IMR-90 (cell line): ENCODE results near the gene STAC3. TPM values are rescaled to one million over a fixed set of nuclear protein-coding genes. Genes with fewer than 3 reads are reported as not detected.

Source experiments
- ATAC-seq: fragments of 200-7000 bp; cut with Tn5 transposase; 2 replicates; pipeline ENCODE4 v1.9.1; 2020; ENCODE audit warnings: low read depth, mild to moderate bottlenecking, moderate library complexity
- BruUV-seq: library from RNA; stranded (reverse); fragments of 400-500 nt; replicated peaks from 2 replicates; lab custom pipeline; 2021; lab: Mats Ljungman, UMichigan
- CTCF ChIA-PET: fragments of 300-600 bp; formaldehyde crosslinking; extraction: SDS; loops from one replicate; lab custom pipeline; 2021; ENCODE audit warnings: antibody characterized with exemption; lab: Yijun Ruan, JAX
- POLR2A ChIA-PET: fragments of 300-600 bp; sonication (Branson Sonifier 250); formaldehyde crosslinking; loops from one replicate; lab custom pipeline; 2022; ENCODE audit warnings: antibody characterized with exemption; ENCODE audit not compliant: unreplicated experiment; lab: Charles Lee
- DNase-seq: peaks from one replicate; pipeline ENCODE4 v3.0.0; 2013
- H2AFZ ChIP-seq: replicated peaks from 2 replicates; pipeline ENCODE3; 2013; ENCODE audit warnings: low read length, mild to moderate bottlenecking; ENCODE audit not compliant: poor library complexity
- H2AK5ac ChIP-seq: 2 replicates; pipeline ENCODE4 v1.6.1; 2013; ENCODE audit warnings: low read depth, low read length, inconsistent platforms
- H2AK9ac ChIP-seq: replicated peaks from 2 replicates; pipeline ENCODE3; 2013; ENCODE audit warnings: mild to moderate bottlenecking, low read depth, low read length, moderate library complexity; ENCODE audit not compliant: poor library complexity
- H2BK120ac ChIP-seq: 2 replicates; pipeline ENCODE4 v1.6.1; 2013; ENCODE audit warnings: low read depth, low read length, inconsistent platforms
- H2BK15ac ChIP-seq: 3 replicates; pipeline ENCODE4 v1.6.1; 2013; ENCODE audit warnings: low read depth, low read length, inconsistent platforms
- H2BK20ac ChIP-seq: 2 replicates; pipeline ENCODE4 v1.6.1; 2013; ENCODE audit warnings: low read depth, mild to moderate bottlenecking, inconsistent platforms, low read length, moderate library complexity
- H2BK5ac ChIP-seq: 2 replicates; pipeline ENCODE4 v1.6.1; 2013; ENCODE audit warnings: mild to moderate bottlenecking, low read depth, low read length, inconsistent platforms; ENCODE audit not compliant: poor library complexity, severe bottlenecking
- H3K14ac ChIP-seq: replicated peaks from 2 replicates; pipeline ENCODE4 v1.6.1; 2013; ENCODE audit warnings: low read depth, low read length, inconsistent platforms
- H3K18ac ChIP-seq: 2 replicates; pipeline ENCODE4 v1.6.1; 2013; ENCODE audit warnings: low read depth, low read length, control low read depth
- H3K23ac ChIP-seq: 2 replicates; pipeline ENCODE4 v1.6.1; 2013; ENCODE audit warnings: low read depth, low read length, inconsistent platforms
- H3K27ac ChIP-seq: 2 replicates; pipeline ENCODE4 v1.5.1; 2013; ENCODE audit warnings: mild to moderate bottlenecking, control low read depth, low read length; ENCODE audit not compliant: insufficient read depth
- H3K27me3 ChIP-seq: 2 replicates; pipeline ENCODE4 v1.6.1; 2013; ENCODE audit warnings: low read length; ENCODE audit not compliant: control insufficient read depth, insufficient read depth
- H3K36me3 ChIP-seq: 2 replicates; pipeline ENCODE4 v1.6.1; 2013; ENCODE audit warnings: low read length, mixed read lengths; ENCODE audit not compliant: control insufficient read depth, insufficient read depth
- H3K4ac ChIP-seq: 2 replicates; pipeline ENCODE4 v1.6.1; 2013; ENCODE audit warnings: low read depth, low read length, inconsistent platforms
- H3K4me1 ChIP-seq: 2 replicates; pipeline ENCODE4 v1.6.1; 2013; ENCODE audit warnings: low read length, mixed read lengths; ENCODE audit not compliant: control insufficient read depth, insufficient read depth
- H3K4me2 ChIP-seq: 2 replicates; pipeline ENCODE4 v1.6.1; 2013; ENCODE audit warnings: low read depth, mild to moderate bottlenecking, control low read depth, low read length, moderate library complexity
- H3K4me3 ChIP-seq: 2 replicates; pipeline ENCODE4 v1.5.1; 2013; ENCODE audit warnings: low read depth, mild to moderate bottlenecking, control low read depth, low read length, moderate library complexity; ENCODE audit not compliant: insufficient read depth
- H3K56ac ChIP-seq: 2 replicates; pipeline ENCODE4 v1.6.1; 2013; ENCODE audit warnings: low read length, inconsistent platforms; ENCODE audit not compliant: insufficient read depth; ENCODE audit errors: extremely low read depth
- H3K79me1 ChIP-seq, 2 experiments: 2 replicates each; pipeline ENCODE4 v1.6.1; 2013; ENCODE audit warnings: low read length in 2 of 2, inconsistent platforms in 1 of 2, low read depth in 1 of 2
- H3K9ac ChIP-seq: 2 replicates; pipeline ENCODE4 v1.6.1; 2013; ENCODE audit warnings: low read depth, low read length, control low read depth
- H3K9me1 ChIP-seq: 2 replicates; pipeline ENCODE4 v1.6.1; 2013; ENCODE audit warnings: low read length, inconsistent platforms; ENCODE audit not compliant: insufficient read depth
- H3K9me3 ChIP-seq: 2 replicates; pipeline ENCODE4 v1.6.1; 2013; ENCODE audit warnings: low read length; ENCODE audit not compliant: control insufficient read depth, insufficient read depth
- H4K20me1 ChIP-seq: 2 replicates; pipeline ENCODE4 v1.6.1; 2013; ENCODE audit warnings: low read length, inconsistent platforms; ENCODE audit not compliant: insufficient read depth
- H4K5ac ChIP-seq: 2 replicates; pipeline ENCODE4 v1.6.1; 2013; ENCODE audit warnings: mild to moderate bottlenecking, low read depth, low read length, control low read depth
- H4K8ac ChIP-seq, 2 experiments: 2 replicates each; pipeline ENCODE4 v1.6.1; 2013; ENCODE audit warnings: low read depth in 2 of 2, low read length in 2 of 2, control low read depth in 1 of 2, inconsistent platforms in 1 of 2
- H4K91ac ChIP-seq: 2 replicates; pipeline ENCODE4 v1.6.1; 2013; ENCODE audit warnings: low read depth, low read length, inconsistent platforms; ENCODE audit not compliant: insufficient read depth
- BHLHE40 ChIP-seq: fragments of 150-350 bp; IDR thresholded peaks from 2 replicates; pipeline ENCODE4 v1.6.1; 2016; ENCODE audit warnings: mild to moderate bottlenecking, low read depth, low read length
- CTCF ChIP-seq: conservative IDR thresholded peaks from 2 replicates; pipeline ENCODE4 v1.5.1; 2012; ENCODE audit warnings: mild to moderate bottlenecking, low read depth, low read length, improper control_type of control experiment
- RAD21 ChIP-seq: IDR thresholded peaks from 2 replicates; pipeline ENCODE4 v1.6.1; 2012; ENCODE audit warnings: low read length, improper control_type of control experiment
- RFX5 ChIP-seq: IDR thresholded peaks from 2 replicates; pipeline ENCODE4 v1.8.0; 2012; ENCODE audit warnings: low read depth, mild to moderate bottlenecking, low read length, moderate library complexity
- SMC3 ChIP-seq: fragments of 150-350 bp; IDR thresholded peaks from 2 replicates; pipeline ENCODE4 v1.6.1; 2016; ENCODE audit warnings: low read depth, mild to moderate bottlenecking, antibody characterized with exemption, low read length, moderate library complexity
- WGBS, 2 experiments: methylation state at CpG; one replicate each; pipeline versions ENCODE4 v1.1.5 to v1.1.7; 2013; ENCODE audit warnings: missing lambda C conversion rate in 2 of 2; ENCODE audit not compliant: insufficient read length in 1 of 2; ENCODE audit errors: extremely low coverage in 2 of 2; 5-methylcytosine and 5-hydroxymethylcytosine counted together
- dilution Hi-C: fragments of 300-500 bp; cut with HindIII; formaldehyde crosslinking; loops from one replicate; pipeline ENCODE4 v1.14.3; 2018; ENCODE audit warnings: low sequenced_read_pairs; ENCODE audit not compliant: unreplicated experiment
- in situ Hi-C: fragments of 300-500 bp; cut with MboI; formaldehyde crosslinking; loops from 3 replicates; pipeline ENCODE4 v1.14.3; 2019; ENCODE audit warnings: low sequenced_read_pairs, inconsistent platforms, mixed read lengths
- intact Hi-C: fragments of 100-400 bp; cut with micrococcal nuclease; formaldehyde crosslinking; loops from 2 replicates; pipeline ENCODE4 v1.10.0; 2022
- polyA plus RNA-seq, 3 experiments: library from polyadenylated mRNA; depleted of rRNA; stranded (reverse); fragments of >200 nt; gene quantifications; 2 replicates each; pipeline ENCODE4 v1.2.3, GENCODE V29; 2012; ENCODE audit warnings: low replicate concordance in 1 of 3
- total RNA-seq: library from RNA; depleted of rRNA; stranded (reverse); fragments of >200 nt; gene quantifications from 2 replicates; pipeline ENCODE4 v1.2.3, GENCODE V29; 2012

STAC3 gene
- total and polyA plus RNA-seq, 2 of the 4 experiments (the other 2 are of a cell fraction) = 0.18 to 0.67 TPM

- Histone ChIP-seq H3K14ac (no peak overlapping the region), H2BK120ac (no peak overlapping the region), H4K20me1 (no peaks in the 10 kb centered on the region; the same call in 1 of the 2 replicates), H3K18ac (no peak overlapping the region), H2BK20ac (no peak overlapping the region), H3K36me3 (peaks cover 32% of the 10 kb centered on the region), H3K4ac (no peak overlapping the region), H3K4me3 (no peak overlapping the region), H3K23ac (no peak overlapping the region), H3K79me1 (peaks cover 0 to 15% of the 10 kb centered on the region in 2 experiments; a peak in 1 of 4 replicates), H3K9ac (no peak overlapping the region), H2AFZ (no peak overlapping the region), H3K9me3 (no peaks in the 10 kb centered on the region), H4K5ac (no peak overlapping the region), H3K4me1 (no peaks in the 10 kb centered on the region), H2AK9ac (no peak overlapping the region), H2BK5ac (no peak overlapping the region), H2AK5ac (no peak overlapping the region), H2BK15ac (no peak overlapping the region), H4K91ac (no peak overlapping the region), H3K9me1 (peaks cover 6% of the 10 kb centered on the region; the same call in 1 of the 2 replicates), H3K27me3 (no peaks in the 10 kb centered on the region), H3K27ac (no peak overlapping the region), H3K56ac (no peak overlapping the region), H4K8ac (no peak overlapping the region), H3K4me2 (no peak overlapping the region)
- TF ChIP-seq RAD21 (no peak), CTCF (no peak), BHLHE40 (peak; percentile 81), SMC3 (no peak), RFX5 (no peak)
- dilution Hi-C loops (no loop called here), in situ Hi-C loops (no loop called here), intact Hi-C loops (no loop called here)
- WGBS, 2 experiments = 71% methylated on average over 1 of the region's 6 CpGs; no CpG with 5 or more reads in 1 of the 2 experiments
- DNase-seq (peak; percentile 58), ATAC-seq (peak; percentile 45)
- CTCF ChIA-PET = interaction anchor here (1.2 to 1.4 kb wide), 2 partner anchors 14 to 194 kb away, joined by 4 read pairs; no protein-coding TSS in a partner anchor
- no TSS peak for BruUV-seq
- POLR2A ChIA-PET = no interaction called here
These were observed 8.3 kb upstream of the STAC3 start for GRCh38 chr12:57258977-57259970.
